HG03469 (cell line): Measurements from ENCODE around the gene VPS13C.

Experiments used
- ATAC-seq: cut with Tn5 transposase; IDR thresholded peaks from one replicate; pipeline ENCODE4 v1.9.1; 2021; ENCODE audit warnings: mild to moderate bottlenecking, moderate library complexity, moderate number of reproducible peaks; ENCODE audit not compliant: unreplicated experiment

VPS13C gene

GRCh38 chr15:62060113-62060895 lies at the start of gene VPS13C:
VPS13C (minus strand) TSS chr15:62060447; CDS start chr15:62060374, 73 bp downstream.
- ATAC-seq, result peak; percentile 87

GRCh38 chr15:62109437-62109836 lies 49.2 kb upstream of the VPS13C start:
- ATAC-seq, result no peak

GRCh38 chr15:62108411-62108810 lies 48.2 kb upstream of the VPS13C start:
- no peak for ATAC-seq

GRCh38 chr15:62107571-62108121 lies 47.4 kb upstream of the VPS13C start:
- ATAC-seq, result no peak

GRCh38 chr15:62106096-62106495 lies 45.8 kb upstream of the VPS13C start:
- ATAC-seq, result no peak

- no peak for ATAC-seq
Observed at GRCh38 chr15:62105266-62105665, 45.0 kb upstream of the VPS13C start.

- ATAC-seq, result no peak
Observed at GRCh38 chr15:62104846-62105245, 44.6 kb upstream of the VPS13C start.

GRCh38 chr15:62104401-62104800 lies 44.2 kb upstream of the VPS13C start:
- no peak for ATAC-seq

- ATAC-seq, result no peak
Observed at GRCh38 chr15:62103431-62103830, 43.2 kb upstream of the VPS13C start.

- no peak for ATAC-seq
Observed at GRCh38 chr15:62099094-62099601, 38.9 kb upstream of the VPS13C start.

- ATAC-seq, result no peak
Observed at GRCh38 chr15:62094388-62094787, 34.1 kb upstream of the VPS13C start.

GRCh38 chr15:62093809-62094208 lies 33.6 kb upstream of the VPS13C start:
- ATAC-seq, result no peak

GRCh38 chr15:62090988-62091387 lies 30.7 kb upstream of the VPS13C start:
- no peak for ATAC-seq

- ATAC-seq, result no peak
Observed at GRCh38 chr15:62089616-62090015, 29.4 kb upstream of the VPS13C start.

GRCh38 chr15:62088353-62088693 lies 28.1 kb upstream of the VPS13C start:
- no peak for ATAC-seq

GRCh38 chr15:62087671-62088352 lies 27.6 kb upstream of the VPS13C start:
- no peak for ATAC-seq

GRCh38 chr15:62085740-62086139 lies 25.5 kb upstream of the VPS13C start:
- no peak for ATAC-seq

GRCh38 chr15:62083194-62084154 lies 23.2 kb upstream of the VPS13C start:
- ATAC-seq, result no peak

- ATAC-seq, result no peak
Observed at GRCh38 chr15:62079594-62079993, 19.3 kb upstream of the VPS13C start.

- ATAC-seq, result no peak
Observed at GRCh38 chr15:62075595-62076277, 15.5 kb upstream of the VPS13C start.
